BLaER1 treated with 17β-estradiol and CSF1 and Interleukin-3, amounts not matched to agents 10 nM and 100 nM (cell line): ENCODE data around the gene CFAP58.

ENCODE experiments used
- H3K27ac ChIP-seq, 11 experiments: shearing (Covaris generic); formaldehyde crosslinking; 2 replicates each; pipeline ENCODE4 v1.8.1; 2022
- H3K27me3 ChIP-seq, 11 experiments: shearing (Covaris generic); formaldehyde crosslinking; 2 replicates each; pipeline ENCODE4 v1.8.1; 2022
- H3K36me3 ChIP-seq, 11 experiments: shearing (Covaris generic); formaldehyde crosslinking; 2 replicates each; pipeline ENCODE4 v1.8.1; 2022
- H3K4me1 ChIP-seq, 10 experiments: shearing (Covaris generic); formaldehyde crosslinking; 2 replicates each; pipeline ENCODE4 v1.8.1; 2022
- H3K4me2 ChIP-seq, 11 experiments: shearing (Covaris generic); formaldehyde crosslinking; 2 replicates each; pipeline ENCODE4 v1.8.1; 2022
- H3K4me3 ChIP-seq, 10 experiments: shearing (Covaris generic); formaldehyde crosslinking; 2 replicates each; pipeline ENCODE4 v1.8.1; 2022
- H3K9ac ChIP-seq, 11 experiments: shearing (Covaris generic); formaldehyde crosslinking; 2 replicates each; pipeline ENCODE4 v1.8.1; 2022
- H3K9me3 ChIP-seq, 11 experiments: shearing (Covaris generic); formaldehyde crosslinking; replicated peaks in 1 of 11; 2 replicates each; pipeline ENCODE4 v1.8.1; 2022
- H4K20me1 ChIP-seq, 11 experiments: shearing (Covaris generic); formaldehyde crosslinking; 2 replicates each; pipeline ENCODE4 v1.8.1; 2022
- Cebpa-rat ChIP-seq, 11 experiments: shearing (Covaris generic); IDR thresholded peaks; 2 replicates each; pipeline ENCODE4 v1.8.1; 2022

The CFAP58 gene

GRCh38 chr10:104324221-104324686, 29.4 kb upstream of the CFAP58 start:
- TF ChIP-seq Cebpa-rat (IDR thresholded peaks at IDR 0.05) = 0 out of 22 replicates have a peak, but pooled peaks of 1 of the 11 experiments have one; percentile 10

DNA sequence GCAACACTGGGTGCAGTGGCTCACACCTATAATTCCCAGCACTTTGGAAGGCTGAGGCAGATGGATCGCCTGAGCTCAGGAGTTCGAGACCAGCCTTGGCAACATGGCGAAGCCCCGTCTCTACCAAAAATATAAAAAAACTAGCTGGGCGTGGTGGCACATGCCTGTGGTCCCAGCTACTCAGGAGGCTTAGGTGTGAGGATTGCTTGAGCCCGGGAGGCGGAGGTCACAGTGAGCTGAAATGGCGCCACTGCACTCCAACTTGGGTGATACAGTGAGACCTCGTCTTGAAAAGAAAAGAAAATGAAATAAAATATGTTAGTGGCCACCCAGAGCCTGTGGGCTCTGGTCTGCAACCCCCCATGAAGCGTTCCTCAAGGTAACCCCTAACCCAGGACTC, 28.7 kb upstream of the CFAP58 start:
- H3K27ac ChIP-seq = peak overlapping the region; percentile 54 to 90 (median 84)
- no peaks in the 10 kb centered on the region for H3K27me3 ChIP-seq
- H4K20me1 ChIP-seq = peaks cover 39 to 97% (median 60%) of the 10 kb centered on the region in 11 experiments; a peak in 21 of 22 replicates
- peak overlapping the region; percentile 60 to 82 (median 76); a peak in 16 of 22 replicates for H3K9ac ChIP-seq
- H3K4me3 ChIP-seq = peak overlapping the region in 7 of 10 experiments; percentile 7 to 66 (median 50); a peak in 11 of 20 replicates
- peaks cover 100% of the 10 kb centered on the region in 10 experiments for H3K4me1 ChIP-seq
- no peak for TF ChIP-seq Cebpa-rat (IDR thresholded peaks at IDR 0.05)
- no peaks in the 10 kb centered on the region for H3K9me3 ChIP-seq
- H3K4me2 ChIP-seq = peak overlapping the region; percentile 94 to 99 (median 97)
- H3K36me3 ChIP-seq = peaks cover 0 to 39% (median 12%) of the 10 kb centered on the region in 11 experiments; a peak in 11 of 22 replicates

More at GRCh38 chr10:104324221-104324686, 29.4 kb upstream of the CFAP58 start:
- peaks cover 0 to 39% (median 12%) of the 10 kb centered on the region in 11 experiments; a peak in 12 of 22 replicates for H3K36me3 ChIP-seq
- peak overlapping the region in 8 of 10 experiments; percentile 2 to 66 (median 42); a peak in 12 of 20 replicates for H3K4me3 ChIP-seq
- H3K4me1 ChIP-seq = peaks cover 100% of the 10 kb centered on the region in 10 experiments
- H3K9ac ChIP-seq = peak overlapping the region; percentile 34 to 82 (median 73); a peak in 18 of 22 replicates
- H3K27ac ChIP-seq = peak overlapping the region; percentile 54 to 90 (median 84)
- no peaks in the 10 kb centered on the region for H3K27me3 ChIP-seq
- H4K20me1 ChIP-seq = peaks cover 39 to 97% (median 60%) of the 10 kb centered on the region in 11 experiments
- peak overlapping the region; percentile 94 to 99 (median 97) for H3K4me2 ChIP-seq
- no peaks in the 10 kb centered on the region for H3K9me3 ChIP-seq

DNA sequence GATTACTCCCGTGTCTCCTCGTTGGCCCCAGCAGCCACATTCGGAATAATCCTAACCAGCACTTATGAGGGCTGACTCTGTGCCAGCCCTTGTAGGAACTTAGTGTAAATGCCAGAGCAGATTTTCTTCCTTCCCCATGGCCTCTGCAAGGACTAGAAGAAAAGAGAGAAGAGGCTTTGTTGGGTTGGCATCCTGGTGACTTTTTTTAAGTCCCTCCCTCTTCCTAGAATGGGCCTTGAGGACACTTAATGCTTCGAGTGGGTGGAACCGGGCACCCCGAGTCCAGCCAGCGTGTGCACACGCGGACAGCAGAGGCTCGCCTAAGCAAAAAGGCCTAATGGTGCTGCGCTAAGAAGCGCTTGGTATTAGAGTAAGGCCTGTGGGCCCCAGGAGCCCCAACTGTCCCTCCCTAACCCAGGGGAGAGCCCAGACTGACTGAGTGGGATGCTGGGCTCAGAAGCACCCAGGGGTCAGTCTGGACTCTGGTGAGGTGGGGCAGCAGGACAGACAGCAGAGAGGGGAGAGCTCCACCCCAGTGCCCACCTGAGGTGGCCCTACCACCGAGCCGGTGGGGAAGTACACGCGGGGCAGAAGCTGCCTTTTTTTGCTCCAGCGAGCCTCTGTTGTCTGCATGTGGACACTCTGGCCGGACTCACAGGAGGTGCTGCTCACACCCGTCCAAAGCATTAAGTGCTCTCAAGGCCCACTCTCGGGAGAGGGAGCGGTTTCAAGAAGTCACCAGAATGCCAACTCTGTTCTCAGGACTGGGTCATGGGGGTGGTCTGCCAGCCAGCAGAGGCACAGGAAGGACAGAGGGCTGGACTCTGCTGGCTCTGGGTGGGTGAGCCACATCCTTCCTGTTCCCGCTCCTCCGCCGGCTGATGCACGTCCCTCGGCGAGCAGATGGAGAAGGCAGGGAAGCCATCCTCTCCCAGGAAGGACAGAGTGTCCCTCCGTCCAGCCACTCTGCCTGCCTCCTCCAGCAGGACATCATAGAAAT, 27.9 kb upstream of the CFAP58 start:
- peak overlapping the region; percentile 54 to 90 (median 84) for H3K27ac ChIP-seq
- peaks cover 39 to 97% (median 62%) of the 10 kb centered on the region in 11 experiments; a peak in 21 of 22 replicates for H4K20me1 ChIP-seq
- H3K36me3 ChIP-seq = peaks cover 0 to 38% (median 11%) of the 10 kb centered on the region in 11 experiments; a peak in 11 of 22 replicates
- H3K4me1 ChIP-seq = peaks cover 100% of the 10 kb centered on the region in 10 experiments
- H3K9ac ChIP-seq = peak overlapping the region; percentile 60 to 82 (median 78); a peak in 21 of 22 replicates
- H3K4me3 ChIP-seq = peak overlapping the region; percentile 30 to 66 (median 46); a peak in 19 of 20 replicates
- H3K9me3 ChIP-seq = no peaks in the 10 kb centered on the region
- H3K27me3 ChIP-seq = no peaks in the 10 kb centered on the region
- no peak for TF ChIP-seq Cebpa-rat (IDR thresholded peaks at IDR 0.05)
- peak overlapping the region; percentile 94 to 99 (median 97) for H3K4me2 ChIP-seq

DNA sequence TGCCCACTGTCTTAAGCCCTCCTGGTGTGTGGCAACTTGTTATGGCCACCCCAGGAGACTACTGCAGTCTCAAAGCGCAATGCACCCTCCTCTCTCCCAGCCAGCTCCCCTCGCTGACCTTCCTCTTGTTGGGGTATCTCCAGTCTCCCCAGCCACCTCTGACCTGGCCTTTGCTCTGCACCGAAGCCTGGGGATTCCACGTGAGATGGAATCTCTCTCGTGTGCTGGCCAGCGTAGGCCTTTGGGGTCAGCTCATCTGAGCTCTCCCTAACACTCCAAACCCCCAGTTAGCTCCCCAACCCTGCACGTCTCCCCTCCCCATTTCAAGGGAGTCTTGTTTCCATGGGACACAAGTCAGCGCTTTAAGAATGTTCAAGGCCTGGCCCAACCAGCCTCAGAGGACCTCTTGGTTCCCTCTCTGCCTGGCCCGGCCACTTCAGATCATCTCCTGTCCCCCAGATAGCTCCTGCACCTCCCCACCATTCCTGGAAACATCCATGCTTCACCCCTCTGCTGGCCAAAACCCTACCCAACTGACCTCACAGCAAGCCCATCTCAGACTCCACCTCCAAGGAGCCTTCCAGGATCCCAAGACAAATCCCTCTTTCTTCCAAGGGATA, 26.5 kb upstream of the CFAP58 start:
- Histone ChIP-seq H3K27me3 (no peaks in the 10 kb centered on the region), H3K4me1 (peaks cover 100% of the 10 kb centered on the region in 10 experiments), H3K9ac (peak overlapping the region; percentile 14 to 82 (median 78); a peak in 21 of 22 replicates), H3K27ac (peak overlapping the region; percentile 30 to 90 (median 84); a peak in 21 of 22 replicates), H3K4me2 (peak overlapping the region; percentile 94 to 99 (median 97)), H3K9me3 (no peaks in the 10 kb centered on the region), H3K36me3 (peaks cover 0 to 45% (median 11%) of the 10 kb centered on the region in 11 experiments; a peak in 12 of 22 replicates), H4K20me1 (peaks cover 39 to 97% (median 62%) of the 10 kb centered on the region in 11 experiments; a peak in 21 of 22 replicates), H3K4me3 (peak overlapping the region; percentile 38 to 66 (median 52); a peak in 17 of 20 replicates)
- no peak for TF ChIP-seq Cebpa-rat (IDR thresholded peaks at IDR 0.05)

- Histone ChIP-seq H3K27ac (peak overlapping the region; percentile 60 to 90 (median 84)), H3K36me3 (peaks cover 3 to 54% (median 14%) of the 10 kb centered on the region in 11 experiments; a peak in 14 of 22 replicates), H3K9me3 (no peaks in the 10 kb centered on the region), H3K4me1 (peaks cover 100% of the 10 kb centered on the region in 10 experiments), H3K4me3 (peak overlapping the region; percentile 38 to 66 (median 52)), H3K9ac (peak overlapping the region; percentile 69 to 82 (median 78)), H3K27me3 (no peaks in the 10 kb centered on the region), H3K4me2 (peak overlapping the region; percentile 94 to 99 (median 97)), H4K20me1 (peaks cover 46 to 97% (median 65%) of the 10 kb centered on the region in 11 experiments)
- no peak for TF ChIP-seq Cebpa-rat (IDR thresholded peaks at IDR 0.05)
Observed at GRCh38 chr10:104327745-104328645, 25.6 kb upstream of the CFAP58 start.

DNA sequence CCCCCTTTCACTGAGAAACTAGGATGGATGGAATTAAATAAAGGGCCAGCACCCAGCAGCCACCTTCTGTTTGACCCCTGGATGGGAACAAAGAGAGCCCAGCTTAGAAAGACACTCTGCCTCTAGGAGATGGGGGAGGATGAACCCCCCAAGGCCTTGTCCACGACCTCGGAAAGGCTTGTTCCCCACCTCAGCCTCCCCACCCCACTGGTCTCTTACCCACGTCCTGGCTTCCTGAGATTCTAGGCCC, 25.1 kb upstream of the CFAP58 start:
- Histone ChIP-seq H4K20me1 (peaks cover 51 to 98% (median 71%) of the 10 kb centered on the region in 11 experiments), H3K9ac (peak overlapping the region; percentile 69 to 82 (median 78)), H3K4me1 (peaks cover 100% of the 10 kb centered on the region in 10 experiments), H3K27me3 (no peaks in the 10 kb centered on the region), H3K27ac (peak overlapping the region; percentile 60 to 90 (median 84)), H3K9me3 (no peaks in the 10 kb centered on the region), H3K4me2 (peak overlapping the region; percentile 94 to 99 (median 97)), H3K36me3 (peaks cover 4 to 55% (median 18%) of the 10 kb centered on the region in 11 experiments; a peak in 14 of 22 replicates), H3K4me3 (peak overlapping the region; percentile 38 to 66 (median 52))
- no peak for TF ChIP-seq Cebpa-rat (IDR thresholded peaks at IDR 0.05)

DNA sequence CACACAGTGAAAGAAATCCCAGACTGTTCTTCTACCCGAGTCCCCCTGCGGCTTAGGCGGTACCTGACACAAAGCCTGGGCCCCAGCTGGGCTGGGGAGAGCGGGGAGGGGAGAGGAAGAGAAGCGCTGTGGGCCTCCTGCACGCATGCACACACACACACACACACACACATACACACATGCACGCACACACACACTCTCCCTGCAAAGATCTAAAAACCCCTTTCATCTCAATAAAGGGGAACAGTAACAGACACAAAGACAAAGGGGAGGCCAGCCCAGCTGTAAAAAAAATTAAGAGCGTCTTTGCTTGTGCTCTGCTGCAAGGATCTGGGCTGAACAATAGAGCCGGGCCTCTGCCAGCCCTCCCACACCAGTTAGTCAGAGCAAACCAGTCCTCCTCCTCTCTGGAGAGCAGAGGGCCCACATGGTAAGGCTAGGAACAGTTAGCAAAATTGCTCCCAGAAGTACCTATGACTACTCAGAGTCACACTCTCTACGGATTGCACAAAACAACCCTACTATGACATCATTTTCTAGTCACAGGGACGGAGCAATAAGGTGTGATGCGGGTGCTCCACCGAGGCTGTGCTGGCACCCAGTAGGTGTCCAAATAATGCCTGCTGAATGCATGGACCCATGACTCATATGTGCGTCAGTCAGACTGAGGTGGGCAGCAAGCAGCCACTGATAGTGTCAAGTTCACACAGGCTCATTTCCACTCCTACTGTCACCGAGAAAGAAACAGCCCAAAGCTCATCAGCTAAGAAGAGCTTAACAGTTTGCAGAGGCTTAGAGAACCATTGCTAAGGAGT, 24.5 kb upstream of the CFAP58 start:
- TF ChIP-seq Cebpa-rat (IDR thresholded peaks at IDR 0.05) = no peak
- Histone ChIP-seq H4K20me1 (peaks cover 57 to 98% (median 76%) of the 10 kb centered on the region in 11 experiments), H3K4me3 (peak overlapping the region; percentile 38 to 66 (median 52)), H3K27ac (peak overlapping the region; percentile 60 to 90 (median 84)), H3K4me2 (peak overlapping the region; percentile 94 to 99 (median 97)), H3K27me3 (no peaks in the 10 kb centered on the region), H3K9me3 (no peaks in the 10 kb centered on the region), H3K4me1 (peaks cover 99 to 100% (median 100%) of the 10 kb centered on the region in 10 experiments), H3K9ac (peak overlapping the region; percentile 69 to 82 (median 78)), H3K36me3 (peaks cover 5 to 57% (median 20%) of the 10 kb centered on the region in 11 experiments; a peak in 15 of 22 replicates)
